Breast epithelium (tissue), 4 donors: ENCODE data around the gene LUC7L. TPM values are rescaled to one million over a fixed set of nuclear protein-coding genes. Genes with fewer than 3 reads are reported as not detected.

Source experiments
- DNase-seq, 2 donors: peaks; one replicate each; pipeline ENCODE4 v3.0.0-alpha.2; 2019; ENCODE audit warnings: low spot score in 2 of 2
- H3K27ac ChIP-seq, 2 donors: fragments of 200-600 bp; sonication (generic) in 1 of 2; one replicate each; pipeline ENCODE4 v1.5.1; 2016 to 2019; ENCODE audit warnings: mild to moderate bottlenecking in 1 of 2
- H3K27me3 ChIP-seq, 2 donors: fragments of 200-600 bp; sonication (generic) in 1 of 2; one replicate each; pipeline versions ENCODE4 v1.5.1 to v1.6.0; 2017 to 2019; ENCODE audit warnings: control low read depth in 1 of 2, mild to moderate bottlenecking in 1 of 2
- H3K36me3 ChIP-seq: fragments of 200-600 bp; one replicate; pipeline ENCODE4 v1.5.1; 2019
- H3K4me1 ChIP-seq, 2 donors: fragments of 200-600 bp; sonication (generic); one replicate each; pipeline ENCODE4 v1.5.1; 2016 to 2019; ENCODE audit warnings: control low read depth in 1 of 2
- H3K4me3 ChIP-seq, 3 donors: fragments of 200-600 bp; sonication (generic); 1 replicate in 2 of 3; 2 replicates in 1 of 3; pipeline ENCODE4 v1.5.1; 2016 to 2019; ENCODE audit warnings: mild to moderate bottlenecking in 3 of 3, moderate library complexity in 2 of 3
- H3K9me3 ChIP-seq, 2 donors: fragments of 200-600 bp; sonication (generic) in 1 of 2; one replicate each; pipeline ENCODE4 v1.5.1; 2016 to 2019; ENCODE audit warnings: control low read depth in 1 of 2
- POLR2A ChIP-seq: fragments of 450-650 bp; IDR thresholded peaks from one replicate; pipeline ENCODE4 v1.6.1; 2016; ENCODE audit warnings: antibody characterized with exemption, mild to moderate bottlenecking, moderate library complexity
- POLR2AphosphoS5 ChIP-seq, 3 donors: sonication (generic); formaldehyde crosslinking; IDR thresholded peaks; one replicate each; pipeline ENCODE4 v1.6.1; 2017; ENCODE audit warnings: antibody characterized with exemption in 3 of 3
- intact Hi-C: fragments of 100-400 bp; cut with DNase I; formaldehyde crosslinking; loops from one replicate; pipeline ENCODE4 v1.15.1; 2023; ENCODE audit warnings: low total_unique reads
- total RNA-seq, 3 donors: library from RNA; depleted of rRNA; stranded (reverse); fragments of >200 nt; gene quantifications; one replicate each; pipeline ENCODE4 v1.1.0, GENCODE V29; 2016
- TF ChIP-seq, protein P1 (sequence below), 3 donors: fragments of 450-650 bp; IDR thresholded peaks; one replicate each; pipeline ENCODE4 v1.5.1; 2016 to 2017; ENCODE audit warnings: antibody characterized with exemption in 3 of 3, mild to moderate bottlenecking in 3 of 3, moderate library complexity in 3 of 3

The LUC7L gene
- total RNA-seq, 3 donors from 2014 or later: 60.6 to 135 (median 107) TPM

DNA sequence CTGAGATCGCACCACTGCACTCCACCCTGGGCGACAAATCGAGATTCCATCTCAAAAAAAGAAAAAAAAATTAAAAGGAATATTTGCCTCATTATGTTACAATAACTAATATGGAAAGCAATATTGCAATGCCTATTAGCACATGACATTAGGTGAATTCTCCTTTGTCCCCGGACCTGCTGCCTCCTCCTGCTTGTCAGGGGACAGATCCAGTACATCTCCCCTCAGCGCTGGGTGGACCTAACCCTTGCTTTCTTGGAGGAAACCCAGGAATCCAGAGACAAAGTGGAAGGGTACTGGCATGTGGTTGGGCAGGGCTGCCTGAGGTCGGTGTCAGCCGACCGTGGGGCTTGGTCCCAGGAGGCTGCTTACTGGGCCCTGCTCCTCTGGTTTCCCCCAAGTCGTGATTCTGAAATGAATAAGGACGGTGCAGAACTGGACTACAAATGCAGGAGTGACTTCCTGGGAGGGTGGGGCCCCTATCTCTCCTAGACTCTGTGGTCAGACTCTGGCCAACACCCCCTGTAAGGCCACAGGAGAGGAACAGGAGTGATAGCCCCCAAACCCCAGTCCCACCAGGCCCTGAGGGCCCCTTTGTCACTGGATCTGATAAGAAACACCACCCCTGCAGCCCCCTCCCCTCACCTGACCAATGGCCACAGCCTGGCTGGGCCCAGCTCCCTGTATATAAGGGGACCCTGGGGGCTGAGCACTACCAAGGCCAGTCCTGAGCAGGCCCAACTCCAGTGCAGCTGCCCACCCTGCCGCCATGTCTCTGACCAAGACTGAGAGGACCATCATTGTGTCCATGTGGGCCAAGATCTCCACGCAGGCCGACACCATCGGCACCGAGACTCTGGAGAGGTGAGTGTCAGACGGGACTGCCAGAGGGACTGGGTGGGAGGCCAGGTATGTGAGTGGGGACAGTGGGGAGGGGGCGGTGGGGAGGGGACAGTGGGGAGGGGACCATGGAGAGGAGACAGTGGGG is 76.8 kb downstream of the LUC7L start, which contains the start of gene HBZ:
Gene HBZ, plus strand, starts transcription at position 504 of the 988 bp plus-strand sequence. Its CDS starts 266 bp downstream, at position 770.
- Histone ChIP-seq H3K27ac (no peak within 1 kb of the TSS), H3K4me1 (no peaks in the 10 kb centered on the region), H3K9me3 (no peaks in the 10 kb centered on the region), H3K27me3 (no peaks in the 10 kb centered on the region), H3K36me3 (no peaks in the 10 kb centered on the region), H3K4me3 (no peak within 1 kb of the TSS)
- no peak for DNase-seq
- intact Hi-C loops: no loop called here
- TF ChIP-seq POLR2A (no peak), POLR2AphosphoS5 (IDR thresholded peaks at IDR 0.05) (no peak)
- TF ChIP-seq, protein P1, sequence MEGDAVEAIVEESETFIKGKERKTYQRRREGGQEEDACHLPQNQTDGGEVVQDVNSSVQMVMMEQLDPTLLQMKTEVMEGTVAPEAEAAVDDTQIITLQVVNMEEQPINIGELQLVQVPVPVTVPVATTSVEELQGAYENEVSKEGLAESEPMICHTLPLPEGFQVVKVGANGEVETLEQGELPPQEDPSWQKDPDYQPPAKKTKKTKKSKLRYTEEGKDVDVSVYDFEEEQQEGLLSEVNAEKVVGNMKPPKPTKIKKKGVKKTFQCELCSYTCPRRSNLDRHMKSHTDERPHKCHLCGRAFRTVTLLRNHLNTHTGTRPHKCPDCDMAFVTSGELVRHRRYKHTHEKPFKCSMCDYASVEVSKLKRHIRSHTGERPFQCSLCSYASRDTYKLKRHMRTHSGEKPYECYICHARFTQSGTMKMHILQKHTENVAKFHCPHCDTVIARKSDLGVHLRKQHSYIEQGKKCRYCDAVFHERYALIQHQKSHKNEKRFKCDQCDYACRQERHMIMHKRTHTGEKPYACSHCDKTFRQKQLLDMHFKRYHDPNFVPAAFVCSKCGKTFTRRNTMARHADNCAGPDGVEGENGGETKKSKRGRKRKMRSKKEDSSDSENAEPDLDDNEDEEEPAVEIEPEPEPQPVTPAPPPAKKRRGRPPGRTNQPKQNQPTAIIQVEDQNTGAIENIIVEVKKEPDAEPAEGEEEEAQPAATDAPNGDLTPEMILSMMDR (IDR thresholded peaks at IDR 0.05): no peak

- no peaks in the 10 kb centered on the region for H3K27me3 ChIP-seq
Observed at GRCh38 chr16:149024-149660, 80.1 kb downstream of the LUC7L start.

GRCh38 chr16:146646-147045 is 82.6 kb downstream of the LUC7L start:
- no peaks in the 10 kb centered on the region for H3K27me3 ChIP-seq
- H3K27ac ChIP-seq: no peak overlapping the region

More at GRCh38 chr16:149024-149660, 80.1 kb downstream of the LUC7L start:
- Histone ChIP-seq H3K27ac (no peak overlapping the region), H3K4me1 (no peaks in the 10 kb centered on the region), H3K36me3 (no peaks in the 10 kb centered on the region), H3K9me3 (no peaks in the 10 kb centered on the region), H3K4me3 (no peak overlapping the region)
- TF ChIP-seq POLR2AphosphoS5 (IDR thresholded peaks at IDR 0.05) (no peak), POLR2A (no peak)
- TF ChIP-seq, protein P1 (IDR thresholded peaks at IDR 0.05): no peak
- intact Hi-C loops: no loop called here
- DNase-seq: no peak

DNA sequence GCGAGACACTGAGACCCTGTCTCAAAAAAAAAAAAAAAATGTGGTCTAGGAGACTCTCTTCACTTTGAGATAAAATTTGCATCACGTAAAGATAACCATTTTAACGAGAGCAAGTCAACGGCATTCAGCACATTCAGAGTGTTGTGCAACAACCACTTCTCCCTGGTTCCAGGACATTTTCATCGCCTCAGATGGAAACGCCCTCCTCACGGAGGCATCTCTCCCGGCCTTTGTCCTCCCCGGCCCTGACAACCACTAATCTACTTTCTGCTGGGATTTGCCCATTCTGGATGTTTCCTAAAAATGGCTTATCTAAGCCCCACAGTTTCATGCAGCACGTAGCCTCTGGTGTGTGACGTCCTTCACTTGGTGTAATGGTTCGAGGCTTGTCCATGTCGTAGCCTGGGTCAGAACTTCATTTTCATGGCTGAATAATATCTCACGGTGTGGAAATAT is 84.4 kb downstream of the LUC7L start:
- intact Hi-C loops: no loop called here
- no peaks in the 10 kb centered on the region for H3K27me3 ChIP-seq

More at GRCh38 chr16:146646-147045, 82.6 kb downstream of the LUC7L start:
- Histone ChIP-seq H3K36me3 (no peaks in the 10 kb centered on the region), H3K4me1 (no peaks in the 10 kb centered on the region), H3K9me3 (no peaks in the 10 kb centered on the region), H3K4me3 (no peak overlapping the region)
- TF ChIP-seq POLR2A (no peak), POLR2AphosphoS5 (IDR thresholded peaks at IDR 0.05) (no peak)
- TF ChIP-seq, protein P1 (IDR thresholded peaks at IDR 0.05): no peak
- no peak for DNase-seq
- intact Hi-C loops: no loop called here

More for the DNA sequence above, 84.4 kb downstream of the LUC7L start:
- Histone ChIP-seq H3K36me3 (no peaks in the 10 kb centered on the region), H3K4me3 (no peak overlapping the region), H3K9me3 (no peaks in the 10 kb centered on the region), H3K27ac (no peak overlapping the region), H3K4me1 (no peaks in the 10 kb centered on the region)
- TF ChIP-seq, protein P1 (IDR thresholded peaks at IDR 0.05): no peak
- TF ChIP-seq POLR2A (no peak), POLR2AphosphoS5 (IDR thresholded peaks at IDR 0.05) (no peak)
- no peak for DNase-seq
